Progenitor cell of endocrine pancreas (in vitro differentiated cells): ENCODE data around the gene CCNJ. TPM values are rescaled to one million over a fixed set of nuclear protein-coding genes. Genes with fewer than 3 reads are reported as not detected.
"Not testable (repeated sequence)": the region's sequence is repeated elsewhere in the genome, so short reads cannot be mapped to it uniquely, and the experiment has no call there.

Source experiments
- DNase-seq: peaks from one replicate; pipeline ENCODE4 v3.0.0; 2021; ENCODE audit warnings: low spot score; ENCODE audit not compliant: unreplicated experiment
- H3K27ac Mint-ChIP-seq: 2 replicates; pipeline ENCODE4 v1.8.0; 2021; ENCODE audit warnings: mild to moderate bottlenecking, moderate library complexity, mixed read lengths
- H3K27me3 Mint-ChIP-seq: 2 replicates; pipeline ENCODE4 v1.8.0; 2021; ENCODE audit warnings: mixed read lengths
- H3K36me3 Mint-ChIP-seq: 2 replicates; pipeline ENCODE4 v1.8.0; 2022; ENCODE audit warnings: mixed read lengths; ENCODE audit not compliant: insufficient read depth
- H3K4me1 Mint-ChIP-seq: 2 replicates; pipeline ENCODE4 v1.8.0; 2021; ENCODE audit warnings: low read depth, mixed read lengths
- H3K4me3 Mint-ChIP-seq: 2 replicates; pipeline ENCODE4 v1.8.0; 2021; ENCODE audit warnings: low read depth, mild to moderate bottlenecking, moderate library complexity, mixed read lengths
- H3K9me3 Mint-ChIP-seq: 2 replicates; pipeline ENCODE4 v1.8.0; 2021; ENCODE audit warnings: low read depth, mixed read lengths
- long read RNA-seq: library from polyadenylated mRNA; unstranded; transcript quantifications from one replicate; pipeline ENCODE4 v2.0.0, GENCODE V29; 2020
- total RNA-seq: library from RNA; stranded (reverse); gene quantifications from 2 replicates; pipeline ENCODE4 v1.2.1, GENCODE V29; 2021
- TF ChIP-seq, protein P1 (sequence below): fragments of 200-600 bp; sonication (generic); IDR thresholded peaks from one replicate; pipeline ENCODE4 v1.5.0; 2021; ENCODE audit warnings: antibody characterized with exemption, mild to moderate bottlenecking; ENCODE audit not compliant: unreplicated experiment

CCNJ gene, protein sequence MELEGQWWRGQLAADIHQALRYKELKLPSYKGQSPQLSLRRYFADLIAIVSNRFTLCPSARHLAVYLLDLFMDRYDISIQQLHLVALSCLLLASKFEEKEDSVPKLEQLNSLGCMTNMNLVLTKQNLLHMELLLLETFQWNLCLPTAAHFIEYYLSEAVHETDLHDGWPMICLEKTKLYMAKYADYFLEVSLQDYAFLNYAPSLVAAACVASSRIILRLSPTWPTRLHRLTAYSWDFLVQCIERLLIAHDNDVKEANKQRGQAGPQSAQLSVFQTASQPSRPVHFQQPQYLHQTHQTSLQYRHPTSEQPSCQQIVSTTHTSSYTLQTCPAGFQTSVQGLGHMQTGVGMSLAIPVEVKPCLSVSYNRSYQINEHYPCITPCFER
- 45.8 and 46.6 TPM in 2 replicates for total RNA-seq
- long read RNA-seq, partial matches to known transcripts: 17 of 20 reads
- long read RNA-seq, other reads (novel, unspliced or antisense): 1 of 20 reads

DNA sequence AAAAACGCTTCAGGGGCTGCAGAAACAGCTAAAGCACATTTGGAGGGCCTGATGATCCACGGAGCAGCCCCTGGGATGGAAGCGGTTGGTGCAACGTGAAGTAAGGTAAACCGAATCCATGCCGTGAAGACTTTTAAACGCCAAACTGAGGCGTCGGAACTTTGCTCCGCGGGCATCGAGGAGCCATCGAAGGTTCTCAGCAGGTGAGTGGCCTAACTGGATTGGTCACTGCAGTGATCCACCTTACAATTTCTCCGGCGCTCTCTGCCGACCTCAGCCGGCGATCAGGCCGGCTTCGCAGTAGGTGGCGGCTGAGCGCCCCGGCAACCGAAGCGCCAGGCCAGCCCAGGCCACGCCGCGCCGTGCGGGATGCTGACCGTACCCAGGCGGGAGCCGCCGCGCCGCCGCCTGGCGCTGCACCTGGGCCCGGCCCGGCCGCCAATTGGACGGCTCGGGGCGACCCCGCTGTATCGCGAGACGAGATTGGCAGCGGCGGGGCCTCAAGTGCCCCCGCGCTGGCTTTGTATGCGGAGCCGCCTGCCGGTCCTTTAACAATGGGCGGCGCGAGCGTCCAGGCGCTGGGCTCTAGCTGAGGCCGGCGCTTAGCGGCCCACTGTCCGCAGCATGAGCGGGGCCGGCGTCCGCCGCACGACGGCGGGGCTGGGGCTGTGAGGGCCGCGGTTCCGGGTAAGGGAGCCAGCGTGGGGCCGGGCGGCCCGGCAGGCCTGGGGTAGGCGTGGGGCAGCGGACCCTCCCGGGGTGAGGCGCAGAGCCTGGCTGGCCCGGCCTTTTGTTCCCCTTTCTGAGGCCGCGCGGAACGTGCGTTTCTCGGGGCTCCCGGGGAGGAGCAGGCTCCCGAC is at the start of gene CCNJ:
Gene CCNJ, plus strand, starts transcription at position 551 of the 860 bp plus-strand sequence. CDS start 811 bp downstream, outside the sequence.
- Mint-ChIP-seq H3K36me3 (peaks cover 15% of the 10 kb centered on the region), H3K9me3 (no peaks in the 10 kb centered on the region), H3K27me3 (no peaks in the 10 kb centered on the region), H3K27ac (peak within 1 kb of the TSS; percentile 98), H3K4me3 (peak within 1 kb of the TSS; percentile 96), H3K4me1 (peaks cover 31% of the 10 kb centered on the region)
- peak; percentile 84 for DNase-seq
- TF ChIP-seq, protein P1, sequence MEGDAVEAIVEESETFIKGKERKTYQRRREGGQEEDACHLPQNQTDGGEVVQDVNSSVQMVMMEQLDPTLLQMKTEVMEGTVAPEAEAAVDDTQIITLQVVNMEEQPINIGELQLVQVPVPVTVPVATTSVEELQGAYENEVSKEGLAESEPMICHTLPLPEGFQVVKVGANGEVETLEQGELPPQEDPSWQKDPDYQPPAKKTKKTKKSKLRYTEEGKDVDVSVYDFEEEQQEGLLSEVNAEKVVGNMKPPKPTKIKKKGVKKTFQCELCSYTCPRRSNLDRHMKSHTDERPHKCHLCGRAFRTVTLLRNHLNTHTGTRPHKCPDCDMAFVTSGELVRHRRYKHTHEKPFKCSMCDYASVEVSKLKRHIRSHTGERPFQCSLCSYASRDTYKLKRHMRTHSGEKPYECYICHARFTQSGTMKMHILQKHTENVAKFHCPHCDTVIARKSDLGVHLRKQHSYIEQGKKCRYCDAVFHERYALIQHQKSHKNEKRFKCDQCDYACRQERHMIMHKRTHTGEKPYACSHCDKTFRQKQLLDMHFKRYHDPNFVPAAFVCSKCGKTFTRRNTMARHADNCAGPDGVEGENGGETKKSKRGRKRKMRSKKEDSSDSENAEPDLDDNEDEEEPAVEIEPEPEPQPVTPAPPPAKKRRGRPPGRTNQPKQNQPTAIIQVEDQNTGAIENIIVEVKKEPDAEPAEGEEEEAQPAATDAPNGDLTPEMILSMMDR: peak; percentile 17

DNA sequence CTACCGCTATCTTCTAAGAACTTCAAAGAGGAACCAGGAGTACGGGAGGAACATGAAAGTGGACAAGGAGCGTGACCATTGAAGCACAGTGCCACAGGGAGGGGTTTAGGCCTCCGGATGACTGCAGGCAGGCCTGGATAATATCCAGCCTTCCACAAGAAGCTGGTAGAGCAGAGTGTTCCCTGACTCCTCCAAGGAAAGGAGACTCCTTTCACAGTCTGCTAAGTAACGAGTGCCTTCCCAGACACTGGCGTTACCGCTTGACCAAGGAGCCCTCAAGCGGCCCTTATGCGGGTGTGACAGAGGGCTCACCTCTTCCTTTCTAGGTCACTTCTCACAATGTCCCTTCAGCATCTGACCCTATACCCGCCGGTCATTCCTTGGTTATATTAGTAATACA is 49.0 kb upstream of the CCNJ start:
- not testable (repeated sequence) for H3K36me3 Mint-ChIP-seq, H3K4me3 Mint-ChIP-seq, H3K27ac Mint-ChIP-seq, H3K9me3 Mint-ChIP-seq, DNase-seq, H3K4me1 Mint-ChIP-seq
- H3K27me3 Mint-ChIP-seq: peaks cover 10% of the 10 kb centered on the region

DNA sequence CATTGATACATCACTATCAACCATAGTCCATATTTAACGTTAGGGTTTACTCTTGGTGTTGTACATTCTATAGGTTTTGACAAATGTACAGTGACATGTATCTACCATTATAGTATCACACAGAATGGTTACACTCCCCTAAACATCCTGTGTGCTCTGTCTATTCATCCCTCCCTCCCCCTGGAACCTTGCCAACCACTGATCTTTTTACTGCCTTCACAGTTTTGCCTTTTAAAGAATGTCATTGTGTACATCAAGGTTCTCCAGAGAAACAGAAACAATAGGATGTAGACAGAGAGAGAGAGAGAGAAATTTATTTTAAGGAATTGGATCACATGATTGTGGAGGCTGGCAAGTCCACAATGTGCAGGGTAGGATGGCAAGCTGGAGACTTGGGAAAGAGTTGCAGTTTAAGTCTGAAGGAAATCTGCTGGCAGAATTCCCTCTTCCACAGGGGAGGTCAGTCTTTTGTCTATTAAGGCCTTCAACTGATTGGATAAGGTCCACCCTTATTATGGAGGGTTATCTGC is 45.1 kb upstream of the CCNJ start:
- H3K36me3 Mint-ChIP-seq: no peaks in the 10 kb centered on the region
- no peaks in the 10 kb centered on the region for H3K9me3 Mint-ChIP-seq
- TF ChIP-seq, protein P1: no peak
- H3K27ac Mint-ChIP-seq: peak overlapping the region; percentile 32
- no peak overlapping the region for H3K4me3 Mint-ChIP-seq
- no peaks in the 10 kb centered on the region for H3K4me1 Mint-ChIP-seq
- no peaks in the 10 kb centered on the region for H3K27me3 Mint-ChIP-seq
- no peak for DNase-seq

DNA sequence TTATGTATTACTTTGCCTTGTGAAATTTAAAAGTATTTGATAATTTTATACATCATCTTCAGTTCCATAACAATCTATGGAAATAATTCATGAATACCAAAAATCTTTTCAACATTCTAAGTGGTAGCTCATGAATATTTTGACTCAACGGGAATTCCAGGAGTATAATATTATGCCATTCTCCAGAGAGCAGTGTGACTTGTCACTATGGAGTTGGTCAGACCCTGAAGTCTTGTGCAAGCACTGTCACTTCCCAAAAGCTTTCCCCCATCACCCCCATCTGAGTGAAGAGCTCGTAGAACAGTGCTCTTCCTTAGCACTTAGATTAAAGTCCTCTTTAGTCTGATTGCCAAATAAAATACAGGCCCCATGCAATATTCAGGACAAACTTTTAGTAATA is 29.4 kb upstream of the CCNJ start:
- Mint-ChIP-seq H3K36me3 (no peaks in the 10 kb centered on the region), H3K9me3 (no peaks in the 10 kb centered on the region), H3K4me1 (peaks cover 7% of the 10 kb centered on the region), H3K27ac (no peak overlapping the region), H3K27me3 (no peaks in the 10 kb centered on the region), H3K4me3 (no peak overlapping the region)
- no peak for DNase-seq
- TF ChIP-seq, protein P1: no peak

DNA sequence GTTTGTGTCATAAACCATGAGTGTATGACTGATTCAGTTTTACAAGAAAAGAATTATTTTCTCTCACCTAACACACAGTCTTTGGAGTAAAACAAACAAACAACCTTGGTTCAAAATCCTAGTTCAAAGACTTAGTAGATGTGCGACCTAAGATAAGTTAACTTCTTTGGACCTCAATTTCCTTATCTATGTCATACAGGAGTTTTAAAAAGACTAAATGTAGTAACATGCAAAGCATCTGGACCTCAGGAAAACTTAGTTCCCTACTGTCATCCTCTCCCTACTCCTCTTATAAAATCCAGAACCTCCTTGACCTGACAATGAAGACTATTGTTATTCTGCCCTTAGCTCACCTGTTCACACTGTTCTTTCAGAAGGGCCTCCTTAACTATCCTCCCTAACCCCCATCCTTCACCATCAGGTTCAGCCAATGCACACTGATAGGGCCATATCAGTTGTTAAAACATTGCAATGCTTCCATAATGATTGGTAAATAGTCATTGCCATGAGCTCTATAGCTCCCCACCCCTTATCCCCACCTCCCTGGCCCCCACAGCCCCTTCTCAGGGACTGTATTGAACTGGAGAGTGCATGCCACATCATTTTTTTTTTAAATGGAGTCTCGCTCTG is 28.8 kb upstream of the CCNJ start:
- H3K36me3 Mint-ChIP-seq: no peaks in the 10 kb centered on the region
- no peak overlapping the region for H3K27ac Mint-ChIP-seq
- TF ChIP-seq, protein P1: no peak
- no peak overlapping the region for H3K4me3 Mint-ChIP-seq
- H3K4me1 Mint-ChIP-seq: peaks cover 7% of the 10 kb centered on the region
- no peak for DNase-seq
- no peaks in the 10 kb centered on the region for H3K27me3 Mint-ChIP-seq
- no peaks in the 10 kb centered on the region for H3K9me3 Mint-ChIP-seq
